ENCODE data around the gene RLF.

DNA sequence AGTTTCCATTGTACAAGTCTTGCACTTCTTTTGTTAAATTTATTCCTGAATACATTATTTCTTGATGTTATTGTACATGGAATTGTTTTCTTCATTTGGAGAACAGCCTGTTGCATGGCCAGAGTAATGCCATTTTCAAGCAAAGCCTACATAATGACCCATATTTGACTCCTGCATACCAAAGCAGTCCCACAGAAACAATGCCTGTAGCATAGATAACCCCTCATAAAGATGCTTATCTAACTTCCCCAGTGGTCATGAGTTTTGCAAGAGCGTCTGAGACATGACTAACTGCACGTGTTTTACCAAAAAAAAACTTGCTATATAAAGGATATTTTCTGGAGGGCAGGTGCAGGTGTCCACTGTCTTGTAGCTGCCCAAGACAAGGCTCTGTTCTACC is 30.3 kb upstream of the RLF start:
- TF ChIP-seq BCL6 (CRISPR knock-in tag; IDR thresholded peaks at IDR 0.05) (peak; percentile 59; the same call in 1 of the 2 replicates), SIRT6 (IDR thresholded peaks at IDR 0.05; ENCODE audit: low read depth, low read length) (no peak)
